ENCODE measurements around the gene MZT2B. TPM values are rescaled to one million over a fixed set of nuclear protein-coding genes. Genes with fewer than 3 reads are reported as not detected.
"Not testable (repeated sequence)": the region's sequence is repeated elsewhere in the genome, so short reads cannot be mapped to it uniquely, and the experiment has no call there.

Gene MZT2B
- polyA plus RNA-seq, 12 donors: 61.5 to 155 (median 94.9) TPM; not detected in 1

DNA sequence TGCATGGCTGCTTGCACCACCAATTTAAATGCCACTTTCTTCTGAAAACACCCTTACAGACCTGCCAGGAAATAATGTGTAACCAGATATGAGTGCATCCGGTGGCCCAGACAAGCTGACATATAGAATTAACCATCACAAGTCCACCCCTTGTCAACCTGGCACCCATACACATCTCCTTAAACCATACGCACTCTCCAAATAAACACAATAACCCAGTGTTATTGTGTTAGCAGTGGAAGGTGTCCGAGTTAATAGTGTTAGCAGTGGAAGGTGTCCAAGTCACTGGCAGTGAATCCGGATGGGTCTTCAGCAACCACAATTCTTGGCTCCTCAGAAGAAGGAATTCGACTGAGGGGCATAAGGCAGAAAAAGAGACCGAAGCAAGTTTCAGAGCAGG lies 33.5 kb upstream of the MZT2B start:
- not testable (repeated sequence) for DNase-seq

DNA sequence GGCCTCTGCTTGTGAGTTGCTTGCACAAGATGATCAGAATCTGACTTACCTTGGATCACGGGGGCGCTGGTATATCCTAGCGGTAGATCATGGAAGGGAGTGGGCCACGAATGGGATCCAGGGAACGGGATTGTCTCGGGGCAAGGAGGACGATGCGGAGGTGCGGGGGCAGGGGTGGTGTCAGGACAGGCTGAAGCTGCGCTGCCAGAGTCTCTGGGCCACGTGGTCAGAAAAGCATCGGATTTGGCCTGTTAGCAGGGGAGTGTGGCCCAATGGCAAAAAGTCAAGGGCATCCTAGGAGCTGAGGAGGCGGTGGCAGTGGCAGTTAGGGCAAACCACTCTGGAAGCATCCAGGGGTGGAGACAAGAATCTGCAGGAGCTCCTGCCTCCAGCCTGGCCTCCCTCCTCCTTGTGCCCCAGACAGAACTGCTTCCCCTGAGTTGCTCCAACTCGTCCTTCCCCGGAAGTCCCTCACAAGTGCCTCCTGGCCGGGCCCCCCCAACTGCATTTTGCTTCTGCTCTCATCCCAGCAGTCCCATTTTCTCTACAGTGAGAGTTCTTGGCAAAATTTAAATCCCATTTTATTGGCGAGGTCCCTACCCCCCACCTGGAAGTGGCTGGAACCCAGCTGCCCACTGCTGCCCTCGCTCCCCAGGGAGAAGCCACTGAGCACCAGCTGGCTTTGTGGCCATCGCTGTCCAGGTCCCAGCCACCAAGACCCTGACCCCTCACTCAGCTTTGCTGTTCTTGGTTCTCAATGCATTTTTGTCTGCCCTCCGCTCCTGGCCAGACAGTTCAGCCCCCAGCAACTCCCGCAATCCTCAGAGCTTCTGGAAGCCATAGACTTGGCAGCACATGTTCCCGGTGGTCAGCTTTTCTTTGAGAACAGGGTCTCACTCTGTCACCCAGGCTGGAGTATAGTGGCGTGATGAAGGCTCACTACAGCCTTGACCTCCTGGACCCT lies 31.6 kb upstream of the MZT2B start:
- no peak for DNase-seq

DNA sequence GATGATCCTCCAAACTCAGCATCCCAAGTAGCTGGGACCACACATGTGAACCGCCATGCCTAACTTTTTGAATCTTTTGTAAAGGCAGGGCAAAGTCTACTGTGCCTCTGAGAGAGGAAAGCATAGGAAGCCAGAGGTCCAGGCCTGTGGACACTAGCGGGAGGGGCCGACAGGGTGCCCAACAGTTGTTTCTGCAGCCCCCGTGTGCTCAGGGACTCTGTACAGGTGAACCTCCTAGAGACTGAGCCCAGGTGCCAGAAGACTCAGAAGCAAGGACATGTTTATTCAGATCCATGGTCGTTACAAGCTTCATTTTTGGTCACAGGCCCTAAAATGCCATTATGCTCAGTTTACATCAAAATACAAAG lies 30.9 kb upstream of the MZT2B start:
- DNase-seq: not testable (repeated sequence)

DNA sequence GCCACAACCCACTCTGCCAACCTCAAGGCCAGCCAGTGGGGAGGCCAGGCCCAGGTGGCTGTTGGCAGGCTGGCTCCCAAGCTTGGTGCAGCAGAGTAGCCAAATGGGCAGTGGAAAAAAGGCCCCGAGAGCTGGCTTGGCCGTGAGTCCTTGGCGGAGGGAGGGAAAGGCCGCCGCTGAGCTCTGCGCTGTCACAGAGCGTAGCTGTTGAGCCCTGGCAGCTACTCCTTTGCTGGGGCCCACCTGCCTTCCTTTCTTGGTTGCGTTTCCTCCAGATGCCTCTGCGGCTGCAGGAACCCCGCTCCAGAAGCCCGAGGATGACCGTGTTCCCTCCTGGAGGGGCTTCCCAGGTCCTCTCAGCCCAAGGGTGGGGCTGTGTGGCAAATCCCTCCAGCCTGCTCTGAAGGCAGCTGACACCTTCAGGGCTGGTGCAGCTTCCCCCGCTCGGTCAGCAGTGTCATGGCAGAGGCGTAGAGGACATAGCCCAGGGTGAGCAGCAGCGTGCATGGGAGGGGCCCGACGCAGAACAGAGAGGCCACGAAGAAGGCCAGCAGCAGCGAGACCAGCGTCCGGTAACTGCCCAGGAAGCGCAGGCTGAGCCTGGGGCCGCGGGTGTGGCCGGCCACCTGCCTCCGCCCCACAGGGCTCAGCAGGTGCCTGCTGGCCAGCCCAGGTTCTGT lies 29.8 kb upstream of the MZT2B start:
- not testable (repeated sequence) for DNase-seq

DNA sequence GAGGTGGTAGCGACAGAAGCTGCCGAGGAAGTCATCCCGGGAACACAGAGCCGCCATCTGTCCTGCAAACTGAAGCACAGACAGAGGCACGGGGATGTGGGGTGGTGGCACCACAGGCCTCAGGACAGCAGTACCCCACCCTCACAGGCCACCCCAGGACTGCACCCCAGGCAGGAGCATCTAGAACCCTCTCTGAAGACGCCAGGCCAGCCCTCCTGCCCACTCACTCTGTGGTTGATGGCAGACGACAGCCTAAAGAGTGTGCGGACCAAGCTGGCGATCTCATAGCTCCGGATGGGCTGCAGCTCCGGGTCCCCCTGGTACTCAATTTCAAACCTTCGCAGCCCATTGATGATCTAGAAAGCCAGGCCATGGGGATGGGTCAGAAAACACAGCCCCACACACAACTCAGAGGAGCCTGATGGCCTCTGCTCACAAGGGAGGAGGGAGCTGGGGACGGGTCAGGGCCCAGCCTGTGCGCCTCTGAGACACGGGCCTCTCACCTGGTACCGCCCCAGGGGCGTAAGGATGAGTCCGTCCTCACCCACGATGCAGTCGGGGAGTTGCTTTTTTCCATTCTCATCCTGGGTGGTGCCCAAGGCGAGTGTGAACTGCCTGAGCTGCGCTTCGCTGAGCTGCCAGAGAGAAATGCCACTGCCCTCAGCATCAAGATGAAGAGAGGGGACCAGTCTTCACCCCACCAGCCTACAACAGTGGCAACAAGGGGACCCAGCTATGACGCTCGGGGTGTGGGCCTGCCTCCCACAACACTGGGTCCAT lies 29.1 kb upstream of the MZT2B start:
- DNase-seq: no peak

DNA sequence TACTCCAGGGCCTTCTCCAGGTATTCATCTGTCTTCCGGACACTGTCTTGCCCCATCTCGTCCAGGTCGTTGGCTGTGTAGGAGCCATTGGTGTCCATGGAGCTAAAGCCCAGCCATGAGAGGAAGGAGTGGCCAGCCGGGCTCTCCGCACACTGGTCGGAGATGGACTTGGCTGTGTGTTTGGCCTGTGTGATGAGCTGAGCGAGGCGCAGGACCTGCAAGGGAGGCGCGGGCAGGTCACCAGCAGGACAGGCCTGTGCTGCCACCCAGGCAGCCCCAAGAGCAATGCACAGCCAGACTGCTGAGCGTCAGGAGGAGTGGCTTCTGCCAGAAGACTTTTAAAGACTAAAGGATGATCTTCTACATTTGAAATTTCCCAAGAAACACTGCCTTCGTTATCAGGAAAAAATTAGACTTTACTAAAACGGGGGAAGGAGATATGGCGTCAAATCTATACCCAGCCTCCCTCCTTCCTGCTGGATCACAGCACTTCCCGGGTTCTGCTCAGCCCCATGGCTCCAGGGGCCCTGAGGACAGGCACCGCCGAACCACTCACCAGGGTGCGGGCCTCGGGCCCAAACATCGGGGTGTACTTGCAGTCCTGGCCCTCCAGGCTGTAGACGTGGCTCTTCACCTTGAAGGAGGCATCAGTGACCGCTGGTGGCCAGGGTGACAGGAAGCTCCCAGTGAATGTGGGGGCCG lies 28.2 kb upstream of the MZT2B start:
- DNase-seq: not testable (repeated sequence)

DNA sequence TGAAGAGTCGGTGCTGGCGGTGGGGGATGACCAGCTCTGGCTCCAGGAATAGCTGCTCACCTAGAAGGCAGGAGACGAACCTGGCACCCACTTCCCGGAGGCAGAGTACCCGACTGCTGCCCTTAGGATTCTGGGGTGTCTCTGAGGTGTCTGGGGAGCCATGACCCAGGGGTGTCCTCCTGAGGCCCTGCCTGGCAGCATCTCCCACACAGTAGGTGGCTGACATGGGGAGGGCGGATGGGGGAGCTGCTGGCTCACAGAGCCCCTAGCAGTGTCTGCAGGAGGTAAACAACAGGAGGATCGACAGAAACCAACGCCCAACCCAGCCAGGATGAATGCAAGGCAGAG lies 27.7 kb upstream of the MZT2B start:
- DNase-seq: not testable (repeated sequence)

DNA sequence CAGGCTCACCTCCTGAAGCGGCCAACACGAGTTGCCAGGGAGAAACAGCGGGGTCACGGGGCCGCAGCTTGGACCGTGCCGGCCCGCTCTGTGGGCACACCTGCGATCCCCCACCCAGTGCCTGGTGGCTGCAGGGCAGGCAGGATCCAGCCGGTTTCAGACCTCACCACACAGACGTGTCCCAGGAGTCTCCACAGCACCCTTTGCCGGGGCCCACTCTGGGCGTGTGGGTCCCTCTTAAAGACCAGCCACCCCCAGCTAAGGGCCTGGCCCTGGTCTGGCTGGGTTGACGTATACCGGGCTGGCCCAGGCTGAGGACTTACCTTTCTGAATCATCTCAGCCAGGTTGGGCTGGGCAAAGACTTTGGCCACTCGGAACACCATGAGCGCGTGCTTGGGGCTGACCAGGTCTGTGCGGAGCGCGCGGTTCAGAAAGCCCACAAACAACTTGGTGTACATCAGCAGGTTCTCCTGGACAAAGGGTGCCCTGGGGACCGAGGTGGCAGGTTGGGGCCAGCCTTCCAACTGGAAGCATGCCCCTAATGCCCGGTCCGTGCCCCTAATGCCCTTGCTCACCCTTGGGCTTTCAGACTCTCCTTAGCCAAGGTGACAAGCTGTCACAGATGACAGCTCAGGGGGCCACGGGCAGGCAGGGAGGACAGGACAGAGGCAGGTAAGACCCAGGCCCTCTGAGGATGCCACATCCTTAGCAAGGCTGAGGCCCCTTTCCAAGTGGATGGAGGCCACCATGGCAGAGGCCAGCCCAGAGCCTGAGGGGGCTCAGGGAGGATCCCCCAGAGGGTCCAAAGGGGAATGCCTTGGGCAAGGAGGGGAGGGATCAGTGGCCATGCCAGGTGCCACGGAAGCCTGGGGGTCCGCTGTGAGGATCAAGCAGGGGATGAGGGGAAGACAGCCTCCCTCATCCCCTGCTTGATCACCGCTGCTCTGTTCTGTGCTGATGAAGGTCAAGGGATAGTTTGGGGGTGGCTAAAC lies 27.0 kb upstream of the MZT2B start:
- no peak for DNase-seq

DNA sequence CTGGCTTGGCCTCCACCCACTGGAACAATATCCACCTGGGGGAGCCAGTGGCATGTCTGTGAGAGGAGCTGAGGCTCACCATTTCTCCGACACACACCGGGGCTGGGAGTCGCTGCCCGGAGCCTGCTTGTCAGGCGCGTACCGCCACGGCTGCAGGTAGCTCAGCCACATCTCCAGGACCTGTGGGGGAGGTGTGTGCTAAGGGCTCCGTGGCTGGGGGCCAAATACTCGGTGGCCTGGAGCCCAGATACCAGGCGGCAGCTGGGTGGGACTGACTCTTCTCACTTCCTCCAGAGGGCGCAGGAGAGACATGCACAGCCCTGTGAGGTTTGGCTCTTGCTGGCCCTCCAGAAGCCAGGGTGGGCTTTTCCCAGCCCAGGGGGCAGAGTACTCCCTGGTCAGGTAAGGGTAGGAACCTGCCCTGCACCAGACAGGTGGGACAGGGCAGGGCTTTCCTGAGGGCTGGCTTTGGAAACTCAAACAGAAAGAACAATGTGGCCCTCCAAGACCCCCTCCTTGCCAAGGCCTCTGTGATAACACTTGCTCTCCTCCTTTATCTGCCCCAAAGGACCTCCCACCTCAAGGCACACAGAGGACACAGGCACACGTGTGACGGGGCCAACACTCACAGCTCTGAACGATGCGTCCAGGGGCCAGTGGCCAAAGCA lies 26.0 kb upstream of the MZT2B start:
- not testable (repeated sequence) for DNase-seq

DNA sequence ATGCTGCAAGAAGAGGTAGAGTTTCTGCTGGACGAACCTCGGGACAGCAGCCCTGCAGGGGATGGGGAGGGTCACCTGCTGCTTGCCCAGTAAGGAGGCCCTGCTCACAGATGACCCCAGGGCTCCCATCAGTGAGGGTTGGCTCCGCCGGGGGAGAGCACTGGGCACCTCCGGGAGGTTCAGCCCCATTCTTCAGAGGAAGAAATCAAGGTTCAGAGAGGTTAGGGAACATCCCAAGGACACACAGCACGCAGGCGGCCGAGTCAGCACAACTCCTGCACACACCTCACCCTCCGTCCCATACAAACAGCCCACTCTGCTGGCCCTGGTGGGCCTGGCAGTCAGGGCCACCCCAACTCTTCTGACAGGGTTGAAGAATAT lies 25.4 kb upstream of the MZT2B start:
- no peak for DNase-seq

DNA sequence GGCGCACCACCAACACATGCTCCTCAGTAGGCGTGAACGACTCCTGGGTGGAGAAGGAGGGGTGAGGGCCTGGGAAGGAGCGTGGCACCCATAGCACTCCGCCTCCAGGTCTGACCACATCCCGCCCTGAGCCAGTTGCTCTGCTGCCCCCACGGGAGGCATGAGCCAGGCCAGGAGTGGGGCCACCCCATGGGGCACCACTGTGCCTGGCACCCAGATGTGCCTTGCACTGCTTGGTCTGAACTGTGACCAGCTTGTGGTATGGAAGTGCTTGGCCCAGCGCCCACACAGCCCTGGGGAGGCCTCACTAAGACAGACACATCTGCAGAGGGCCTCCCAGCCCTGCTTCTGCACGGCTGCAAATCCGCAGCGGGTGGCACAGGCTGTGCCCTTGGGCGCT lies 24.7 kb upstream of the MZT2B start:
- DNase-seq: not testable (repeated sequence)

DNA sequence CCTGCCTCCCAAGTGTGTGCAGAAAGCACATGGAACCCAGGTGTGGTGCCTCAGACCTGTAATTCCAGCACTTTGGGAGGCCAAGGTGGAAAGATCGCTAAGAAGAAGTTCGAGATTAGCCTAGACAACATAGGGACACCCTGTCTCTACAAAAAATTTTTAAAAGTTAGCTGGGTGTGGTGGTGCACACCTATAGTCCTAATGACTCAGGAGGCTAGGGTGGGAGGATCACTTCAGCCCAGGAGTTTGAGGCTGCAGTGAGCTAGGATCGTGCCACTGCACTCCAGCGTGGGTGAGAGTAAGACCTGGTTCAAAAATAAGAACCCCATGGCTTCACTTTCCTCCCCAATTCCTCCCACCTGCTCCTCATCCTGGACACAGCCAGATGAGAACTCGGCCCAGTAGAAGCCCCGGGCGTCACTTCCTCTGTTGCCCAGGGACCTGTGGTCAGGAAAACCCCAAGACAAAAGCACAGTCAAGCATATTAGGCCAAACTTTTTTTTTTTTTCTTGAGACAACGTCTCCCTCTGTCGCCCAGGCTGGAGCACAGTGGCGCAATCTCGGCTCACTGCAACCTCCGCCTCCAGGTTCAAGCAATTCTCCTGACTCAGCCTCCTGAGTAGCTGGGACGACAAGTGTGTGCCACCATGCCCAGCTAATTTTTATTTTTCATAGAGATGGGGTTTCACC lies 24.1 kb upstream of the MZT2B start:
- DNase-seq: not testable (repeated sequence)

DNA sequence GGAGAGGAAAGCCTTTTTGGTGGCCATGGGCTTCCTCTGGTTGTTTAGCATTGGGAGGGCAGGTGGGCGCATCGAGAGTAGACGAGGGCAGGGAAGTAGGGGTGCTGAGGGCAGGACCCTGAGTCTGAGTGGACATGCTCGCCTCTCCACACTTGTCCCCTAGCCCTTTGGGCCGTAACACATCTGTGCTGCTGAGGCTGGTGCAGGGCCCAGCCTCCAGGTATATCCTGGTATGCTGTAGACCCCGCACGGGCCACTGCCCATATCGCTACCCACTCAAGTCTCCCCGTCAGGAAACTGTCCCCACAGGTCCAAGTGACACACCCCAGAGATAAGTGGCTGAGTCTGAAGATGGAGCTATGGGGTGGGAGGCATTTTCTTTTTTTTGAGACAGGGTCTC lies 23.4 kb upstream of the MZT2B start:
- DNase-seq: no peak

DNA sequence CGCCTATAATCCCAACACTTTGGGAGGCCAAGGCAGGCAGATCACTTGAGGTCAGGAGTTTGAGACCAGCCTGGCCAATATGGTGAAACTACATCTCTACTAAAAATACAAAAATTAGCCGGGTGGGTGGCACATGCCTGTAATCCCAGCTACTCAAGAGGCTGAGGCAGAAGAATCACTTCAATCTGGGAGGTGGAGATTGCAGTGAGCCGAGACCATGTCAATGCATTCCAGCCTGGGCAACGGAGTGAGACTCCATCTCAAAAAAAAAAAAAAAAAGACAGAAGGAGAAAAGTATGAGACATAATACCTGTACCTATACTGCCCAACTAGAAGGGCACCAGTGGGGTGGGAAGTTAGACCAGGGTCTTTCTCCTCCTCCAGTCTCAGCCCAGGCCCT lies 22.7 kb upstream of the MZT2B start:
- not testable (repeated sequence) for DNase-seq

DNA sequence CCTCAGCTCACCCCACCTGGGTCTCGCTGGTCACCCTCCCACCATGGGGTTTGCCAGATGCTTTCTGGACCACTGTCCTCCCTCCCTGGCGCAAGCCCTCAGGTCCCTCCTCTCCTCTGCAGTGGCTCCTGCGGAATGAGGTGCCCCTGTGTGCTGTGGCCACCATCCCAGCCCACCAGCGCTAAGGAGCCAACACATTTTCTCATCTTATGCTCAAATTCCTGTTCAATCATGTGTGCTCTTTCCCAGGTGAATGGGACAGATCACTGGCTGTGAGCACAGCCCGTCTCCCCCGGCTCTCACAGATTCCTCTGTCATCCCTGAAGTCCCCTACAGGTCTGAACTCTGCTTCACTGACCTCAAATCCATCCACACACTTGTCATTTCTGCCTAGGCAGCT lies 21.9 kb upstream of the MZT2B start:
- DNase-seq: no peak

DNA sequence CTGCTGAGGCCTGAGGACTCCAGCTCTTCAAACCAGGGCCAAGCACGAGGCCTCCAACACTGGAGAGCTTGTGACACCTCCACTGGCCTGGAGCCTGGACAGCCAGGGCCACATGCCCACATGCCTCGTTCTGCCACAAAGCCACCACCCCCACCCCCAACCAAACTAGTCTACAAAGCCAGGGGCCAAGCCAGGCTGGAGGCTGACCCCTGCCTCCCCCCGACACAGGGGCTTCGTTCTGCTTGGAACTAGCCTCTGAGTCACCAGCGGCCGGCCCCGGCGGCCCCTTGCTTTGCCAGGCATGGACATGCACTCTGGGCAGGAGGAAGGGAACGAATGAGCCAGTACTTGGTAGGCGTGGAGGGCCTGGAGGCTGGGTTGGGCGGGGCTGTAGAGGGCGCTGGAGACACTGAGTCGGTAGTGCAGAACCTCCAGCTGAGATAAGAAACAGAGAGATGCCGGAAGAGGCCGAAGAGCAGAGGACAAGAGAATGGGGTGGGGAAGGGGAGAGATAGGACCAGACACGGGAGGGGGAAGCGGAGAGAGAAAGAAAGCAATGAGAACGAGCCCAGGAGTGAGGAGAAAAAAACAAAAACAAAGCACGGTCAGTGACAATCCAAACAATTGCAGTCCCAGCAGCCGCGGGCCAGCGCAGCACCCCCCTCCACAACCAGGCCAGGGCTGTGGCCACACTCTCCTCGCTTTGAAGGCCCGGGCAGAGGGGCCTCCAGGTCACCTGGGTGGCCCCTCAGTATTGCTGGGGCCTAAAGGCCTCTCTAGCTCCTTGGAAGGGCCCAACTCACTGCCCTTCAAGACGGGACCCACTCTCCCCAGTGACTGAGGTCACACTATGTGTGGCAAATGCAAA lies 21.0 kb upstream of the MZT2B start:
- not testable (repeated sequence) for DNase-seq

DNA sequence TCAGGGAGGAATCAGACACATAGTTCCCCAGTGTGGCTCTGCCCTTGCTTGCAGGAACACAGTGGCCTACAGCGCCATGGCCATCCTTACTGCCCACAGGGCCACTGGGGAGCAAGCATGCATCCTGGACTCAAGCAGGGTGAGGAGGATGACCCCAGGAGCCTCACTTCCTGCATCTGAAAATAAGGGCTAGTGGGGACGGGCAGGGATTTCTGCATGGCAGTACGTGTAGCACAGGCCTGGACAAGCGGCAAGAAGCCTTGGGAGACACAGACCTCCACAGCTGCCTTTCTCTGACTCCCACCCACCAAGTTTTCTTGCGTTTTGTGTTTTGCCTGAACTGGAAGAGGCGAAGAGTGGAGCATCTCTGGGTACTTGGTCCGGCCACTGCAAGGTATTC lies 19.6 kb upstream of the MZT2B start:
- not testable (repeated sequence) for DNase-seq

DNA sequence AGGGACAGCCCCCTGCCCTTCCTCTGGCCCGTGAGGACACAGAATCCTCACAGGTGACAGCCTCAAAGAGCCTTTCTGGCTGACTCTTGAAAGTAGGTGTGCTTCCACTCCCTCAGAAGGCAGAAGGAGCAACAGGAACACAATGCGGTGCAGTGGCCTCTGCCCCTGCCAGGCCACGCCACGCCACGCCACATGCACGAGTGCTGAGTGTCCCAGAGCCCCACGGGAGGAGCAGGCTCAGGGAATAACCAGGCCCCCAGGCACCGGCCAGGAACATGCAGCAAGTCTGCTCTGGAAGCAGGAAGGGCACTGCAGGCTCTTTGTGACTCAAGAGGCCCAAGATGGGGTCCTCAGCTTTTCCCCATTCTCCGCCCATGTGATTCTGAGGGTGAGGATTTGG lies 19.1 kb upstream of the MZT2B start:
- no peak for DNase-seq

All from muscle of arm (tissue), 12 donors.